HepG2 (cell line): ENCODE data around the gene SH2D5. TPM values are rescaled to one million over a fixed set of nuclear protein-coding genes. Genes with fewer than 3 reads are reported as not detected.

Source experiments
- ARID5B ChIP-seq: IDR thresholded peaks from 2 replicates; pipeline ENCODE4 v1.4.0; 2020; ENCODE audit warnings: mild to moderate bottlenecking, missing genetic modification reagents
- E2F2 ChIP-seq: sonication (generic); formaldehyde crosslinking; IDR thresholded peaks from 2 replicates; pipeline ENCODE4 v1.4.0; 2020; ENCODE audit warnings: missing genetic modification reagents, borderline replicate concordance
- LCORL ChIP-seq, 2 experiments: fragments of 450-650 bp in 1 of 2; sonication (generic) in 1 of 2; formaldehyde crosslinking in 1 of 2; IDR thresholded peaks; 2 replicates each; pipeline versions ENCODE4 v1.5.0 to v1.6.1; 2017 to 2020; ENCODE audit warnings: antibody characterized with exemption in 1 of 2, missing genetic modification reagents in 1 of 2
- PTBP1 ChIP-seq: fragments of 200-400 bp; formaldehyde crosslinking; IDR thresholded peaks from 2 replicates; pipeline ENCODE4 v1.6.1; 2018; ENCODE audit warnings: low read length, low read depth; ENCODE audit not compliant: poor library complexity, severe bottlenecking
- REPIN1 ChIP-seq: sonication (generic); formaldehyde crosslinking; IDR thresholded peaks from 2 replicates; pipeline ENCODE4 v1.8.0; 2022; ENCODE audit warnings: missing genetic modification reagents, low read depth, mild to moderate bottlenecking, borderline replicate concordance
- TFE3 ChIP-seq: IDR thresholded peaks from 2 replicates; pipeline ENCODE4 v1.6.1; 2016
- ZBTB2 ChIP-seq: sonication (generic); formaldehyde crosslinking; IDR thresholded peaks from 2 replicates; pipeline ENCODE4 v1.8.0; 2022; ENCODE audit warnings: low read depth, missing genetic modification reagents
- ZNF207 ChIP-seq: fragments of 450-650 bp; IDR thresholded peaks from 2 replicates; pipeline ENCODE4 v1.6.1; 2016; ENCODE audit warnings: antibody characterized with exemption, borderline replicate concordance
- ZNF264 ChIP-seq: sonication (generic); formaldehyde crosslinking; IDR thresholded peaks from 2 replicates; pipeline ENCODE4 v1.4.0; 2020; ENCODE audit warnings: missing genetic modification reagents
- ZNF451 ChIP-seq: sonication (generic); formaldehyde crosslinking; IDR thresholded peaks from 2 replicates; pipeline ENCODE4 v1.5.0; 2020; ENCODE audit warnings: mild to moderate bottlenecking, missing genetic modification reagents
- ZNF557 ChIP-seq: sonication (generic); formaldehyde crosslinking; IDR thresholded peaks from 2 replicates; pipeline ENCODE4 v1.4.0; 2020; ENCODE audit warnings: missing genetic modification reagents
- polyA plus RNA-seq, 8 experiments: library from polyadenylated mRNA; depleted of rRNA in 3 of 8; stranded (reverse) in 7 of 8; unstranded in 1 of 8; fragments of >200 nt; fragmentation: Illumina TruSeq in 4 of 8; extraction: Trizol in 4 of 8; gene quantifications; 2 replicates each; pipeline versions ENCODE4 v1.2.1 to v1.2.3, GENCODE V29; 2011 to 2016; ENCODE audit warnings: low read depth in 4 of 8, missing spikeins in 1 of 8, mixed read lengths in 1 of 8; ENCODE audit not compliant: insufficient read depth in 1 of 8
- total RNA-seq, 5 experiments: library from RNA; depleted of rRNA; stranded (reverse); fragments of >200 nt; fragmentation: Illumina TruSeq; extraction: Trizol; gene quantifications; 2 replicates each; pipeline ENCODE4 v1.2.3, GENCODE V29; 2016; ENCODE audit warnings: low read depth in 1 of 5
- TF ChIP-seq, protein P1 (sequence below): sonication (generic); formaldehyde crosslinking; IDR thresholded peaks from 2 replicates; pipeline ENCODE4 v1.5.0; 2020; ENCODE audit warnings: mild to moderate bottlenecking, missing genetic modification reagents

Gene SH2D5
- total and polyA plus RNA-seq, 2 of the 13 experiments (the other 11 are each of a cell fraction or from before 2014, with no cell fraction given) = 1.2 to 3.4 TPM

GRCh38 chr1:20685099-20685662 is 47.3 kb downstream of the SH2D5 start (continued):
- TF ChIP-seq ARID5B (CRISPR knock-in tag) = no peak
- TF ChIP-seq ZBTB2 = no peak
- no peak for TF ChIP-seq REPIN1 (CRISPR knock-in tag)
- TF ChIP-seq, protein P1, sequence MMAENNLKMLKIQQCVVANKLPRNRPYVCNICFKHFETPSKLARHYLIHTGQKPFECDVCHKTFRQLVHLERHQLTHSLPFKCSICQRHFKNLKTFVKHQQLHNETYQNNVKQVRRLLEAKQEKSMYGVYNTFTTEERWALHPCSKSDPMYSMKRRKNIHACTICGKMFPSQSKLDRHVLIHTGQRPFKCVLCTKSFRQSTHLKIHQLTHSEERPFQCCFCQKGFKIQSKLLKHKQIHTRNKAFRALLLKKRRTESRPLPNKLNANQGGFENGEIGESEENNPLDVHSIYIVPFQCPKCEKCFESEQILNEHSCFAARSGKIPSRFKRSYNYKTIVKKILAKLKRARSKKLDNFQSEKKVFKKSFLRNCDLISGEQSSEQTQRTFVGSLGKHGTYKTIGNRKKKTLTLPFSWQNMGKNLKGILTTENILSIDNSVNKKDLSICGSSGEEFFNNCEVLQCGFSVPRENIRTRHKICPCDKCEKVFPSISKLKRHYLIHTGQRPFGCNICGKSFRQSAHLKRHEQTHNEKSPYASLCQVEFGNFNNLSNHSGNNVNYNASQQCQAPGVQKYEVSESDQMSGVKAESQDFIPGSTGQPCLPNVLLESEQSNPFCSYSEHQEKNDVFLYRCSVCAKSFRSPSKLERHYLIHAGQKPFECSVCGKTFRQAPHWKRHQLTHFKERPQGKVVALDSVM (CRISPR knock-in tag) = peak; percentile 68; the same call in 1 of the 2 replicates
- no peak for TF ChIP-seq ZNF451 (CRISPR knock-in tag)
- no peak for TF ChIP-seq E2F2 (CRISPR knock-in tag)
- TF ChIP-seq ZNF557 (CRISPR knock-in tag) = no peak
- no peak for TF ChIP-seq PTBP1
- no peak for TF ChIP-seq ZNF264 (CRISPR knock-in tag)
- no peak for TF ChIP-seq ZNF207
- no peak for TF ChIP-seq TFE3 (CRISPR knock-in tag)
- TF ChIP-seq LCORL (IDR thresholded peaks at IDR 0.05) = no peak
- TF ChIP-seq LCORL (CRISPR knock-in tag; IDR thresholded peaks at IDR 0.05) = no peak
- TF ChIP-seq, all 625 proteins: peak for 5
